B cell (primary cell): Measurements from ENCODE around the gene PFKFB1. TPM values are rescaled to one million over a fixed set of nuclear protein-coding genes. Genes with fewer than 3 reads are reported as not detected.

ENCODE experiments used
- ATAC-seq: fragments of 200-7000 bp; cut with Tn5 transposase; one replicate; pipeline ENCODE4 v1.10.0; 2021; ENCODE audit warnings: low read depth, mild to moderate bottlenecking, moderate number of reproducible peaks, moderate library complexity
- CTCF ChIA-PET: fragments of 350-600 bp; sonication (Branson Sonifier 250); formaldehyde crosslinking; loops from one replicate; lab custom pipeline; 2021; ENCODE audit warnings: antibody characterized with exemption, inconsistent platforms; lab: Charles Lee
- POLR2A ChIA-PET: fragments of 350-600 bp; sonication (Branson Sonifier 250); formaldehyde crosslinking; loops from one replicate; lab custom pipeline; 2021; ENCODE audit warnings: antibody characterized with exemption; lab: Charles Lee
- DNase-seq: peaks from one replicate; pipeline ENCODE4 v3.0.0; 2013
- H2AFZ ChIP-seq: 2 replicates; pipeline ENCODE4 v1.6.1; 2012; ENCODE audit warnings: mild to moderate bottlenecking, low read depth, low read length; ENCODE audit not compliant: insufficient read depth, poor library complexity, severe bottlenecking
- H3K27ac ChIP-seq, 2 donors: 1 replicate in 1 of 2; 2 replicates in 1 of 2; pipeline ENCODE4 v1.5.1; 2012 to 2013; ENCODE audit warnings: low read length in 2 of 2, mild to moderate bottlenecking in 2 of 2, moderate library complexity in 1 of 2
- H3K27me3 ChIP-seq, 4 experiments: fragments of 200-600 bp in 1 of 4; sonication (generic) in 1 of 4; replicated peaks in 1 of 4; 1 replicate in 2 of 4; 2 replicates in 2 of 4; pipeline versions ENCODE4 v1.6.1 to v1.7.0; 2013 to 2016; ENCODE audit warnings: low read length in 3 of 4, mild to moderate bottlenecking in 2 of 4, mixed read lengths in 1 of 4, moderate library complexity in 1 of 4; ENCODE audit not compliant: insufficient read depth in 4 of 4, control insufficient read depth in 3 of 4; ENCODE audit errors: control extremely low read depth in 1 of 4
- H3K36me3 ChIP-seq, 2 experiments: replicated peaks in 1 of 2; 1 replicate in 1 of 2; 2 replicates in 1 of 2; pipeline versions ENCODE4 v1.6.1 to v1.7.1; 2013; ENCODE audit warnings: low read length in 1 of 2; ENCODE audit not compliant: insufficient read depth in 2 of 2, control insufficient read depth in 1 of 2; ENCODE audit errors: control extremely low read depth in 1 of 2, extremely low read depth in 1 of 2
- H3K4me1 ChIP-seq, 2 donors: fragments of 200-600 bp in 1 of 2; sonication (generic) in 1 of 2; 1 replicate in 1 of 2; 2 replicates in 1 of 2; pipeline versions ENCODE4 v1.5.1 to v1.6.1; 2013 to 2017; ENCODE audit warnings: low read length in 2 of 2; ENCODE audit not compliant: control insufficient read depth in 2 of 2, insufficient read depth in 2 of 2
- H3K4me2 ChIP-seq: replicated peaks from 2 replicates; pipeline ENCODE3; 2012; ENCODE audit warnings: mild to moderate bottlenecking, low read depth, low read length; ENCODE audit not compliant: poor library complexity, severe bottlenecking
- H3K4me3 ChIP-seq, 5 experiments: fragments of 200-600 bp in 1 of 5; sonication (generic) in 1 of 5; 1 replicate in 3 of 5; 2 replicates in 2 of 5; pipeline versions ENCODE4 v1.5.1 to v1.7.0; 2011 to 2016; ENCODE audit warnings: low read length in 4 of 5, mild to moderate bottlenecking in 4 of 5, low read depth in 2 of 5, control low read depth in 1 of 5, moderate library complexity in 1 of 5; ENCODE audit not compliant: insufficient read depth in 1 of 5; ENCODE audit errors: control extremely low read depth in 1 of 5, extremely low read depth in 1 of 5
- H3K79me2 ChIP-seq: fragments of 200-600 bp; sonication (generic); one replicate; pipeline ENCODE4 v1.6.0; 2016; ENCODE audit warnings: low read length; ENCODE audit not compliant: control insufficient read depth, insufficient read depth
- H3K9ac ChIP-seq: fragments of 200-600 bp; sonication (generic); 2 replicates; pipeline ENCODE4 v1.6.1; 2017; ENCODE audit warnings: mild to moderate bottlenecking, low read length, moderate library complexity
- H3K9me3 ChIP-seq, 3 donors: one replicate each; pipeline versions ENCODE4 v1.6.1 to v1.7.1; 2013; ENCODE audit warnings: low read length in 2 of 3; ENCODE audit not compliant: control insufficient read depth in 2 of 3, insufficient read depth in 1 of 3; ENCODE audit errors: control extremely low read depth in 1 of 3
- H4K20me1 ChIP-seq: 2 replicates; pipeline ENCODE4 v1.6.0; 2012; ENCODE audit warnings: mild to moderate bottlenecking, low read length; ENCODE audit not compliant: insufficient read depth, control insufficient read depth, poor library complexity, severe bottlenecking
- H3K27ac Mint-ChIP-seq: one replicate; pipeline ENCODE4 v1.8.0; 2021; ENCODE audit warnings: mixed read lengths
- H3K27me3 Mint-ChIP-seq: one replicate; pipeline ENCODE4 v1.8.0; 2021; ENCODE audit warnings: mixed read lengths
- H3K4me1 Mint-ChIP-seq: one replicate; pipeline ENCODE4 v1.8.0; 2021; ENCODE audit warnings: mixed read lengths
- H3K4me3 Mint-ChIP-seq: one replicate; pipeline ENCODE4 v1.8.0; 2021; ENCODE audit warnings: mixed read lengths
- H3K9me3 Mint-ChIP-seq: one replicate; pipeline ENCODE4 v1.8.0; 2022; ENCODE audit warnings: mixed read lengths; ENCODE audit not compliant: insufficient read depth
- EZH2 ChIP-seq: IDR thresholded peaks from 2 replicates; pipeline ENCODE4 v1.6.1; 2012; ENCODE audit warnings: borderline replicate concordance, low read depth, mild to moderate bottlenecking, moderate library complexity, low read length; ENCODE audit not compliant: insufficient read depth, poor library complexity, severe bottlenecking
- WGBS: methylation state at CpG from one replicate; pipeline ENCODE4 v1.1.5; 2013; ENCODE audit warnings: missing lambda C conversion rate; ENCODE audit not compliant: insufficient coverage; 5-methylcytosine and 5-hydroxymethylcytosine counted together
- intact Hi-C: fragments of 100-400 bp; cut with micrococcal nuclease; formaldehyde crosslinking; loops from one replicate; pipeline ENCODE4 v1.10.0; 2022
- polyA plus RNA-seq: library from polyadenylated mRNA; depleted of rRNA; stranded (reverse); fragments of >200 nt; gene quantifications from 2 replicates; pipeline ENCODE4 v1.2.3, GENCODE V29; 2012
- total RNA-seq, 2 donors: library from RNA; stranded (reverse); fragments of 120-200 nt in 1 of 2; gene quantifications; 1 replicate in 1 of 2; 2 replicates in 1 of 2; pipeline versions ENCODE4 v1.2.3 to v1.2.4, GENCODE V29; 2013 to 2022
- TF ChIP-seq, protein P1 (sequence below): fragments of 200-600 bp; IDR thresholded peaks from one replicate; pipeline ENCODE4 v1.8.0; 2022; ENCODE audit warnings: antibody characterized with exemption, mild to moderate bottlenecking

The PFKFB1 gene
- total and polyA plus RNA-seq, 2 donors (not counting 1 experiment from before 2014, with no cell fraction given): 0.37 to 0.47 TPM

DNA sequence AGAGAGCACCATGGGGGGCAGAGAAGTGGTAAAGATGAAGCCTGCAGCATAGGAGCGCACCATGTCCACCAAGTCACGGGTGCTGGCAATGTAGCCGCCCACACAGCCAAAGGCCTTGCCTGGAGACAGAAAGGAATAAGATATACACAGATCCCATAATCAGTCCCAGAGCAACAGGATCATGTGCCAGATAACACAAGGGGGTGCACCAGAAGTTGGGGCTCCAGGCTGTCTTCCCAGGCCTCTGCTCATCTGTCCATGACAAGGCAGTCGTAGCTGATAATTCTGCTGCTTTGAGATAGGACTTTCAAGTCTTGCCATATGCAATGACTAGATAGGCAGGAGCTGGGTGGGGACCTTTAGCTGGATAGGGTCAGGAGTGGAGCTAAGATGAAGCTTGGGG lies 20.9 kb upstream of the PFKFB1 start:
- Histone ChIP-seq H3K79me2 (no peaks in the 10 kb centered on the region), H2AFZ (no peak overlapping the region), H3K4me2 (no peak overlapping the region), H4K20me1 (no peaks in the 10 kb centered on the region), H3K27ac (no peak overlapping the region), H3K27me3 (no peaks in the 10 kb centered on the region), H3K36me3 (no peaks in the 10 kb centered on the region), H3K4me1 (no peaks in the 10 kb centered on the region), H3K9ac (no peak overlapping the region), H3K9me3 (no peaks in the 10 kb centered on the region), H3K4me3 (no peak overlapping the region)
- H3K9me3 Mint-ChIP-seq: no peaks in the 10 kb centered on the region
- CTCF ChIA-PET: no interaction called here
- no peak overlapping the region for H3K27ac Mint-ChIP-seq
- no peak overlapping the region for H3K4me3 Mint-ChIP-seq
- TF ChIP-seq, protein P1, sequence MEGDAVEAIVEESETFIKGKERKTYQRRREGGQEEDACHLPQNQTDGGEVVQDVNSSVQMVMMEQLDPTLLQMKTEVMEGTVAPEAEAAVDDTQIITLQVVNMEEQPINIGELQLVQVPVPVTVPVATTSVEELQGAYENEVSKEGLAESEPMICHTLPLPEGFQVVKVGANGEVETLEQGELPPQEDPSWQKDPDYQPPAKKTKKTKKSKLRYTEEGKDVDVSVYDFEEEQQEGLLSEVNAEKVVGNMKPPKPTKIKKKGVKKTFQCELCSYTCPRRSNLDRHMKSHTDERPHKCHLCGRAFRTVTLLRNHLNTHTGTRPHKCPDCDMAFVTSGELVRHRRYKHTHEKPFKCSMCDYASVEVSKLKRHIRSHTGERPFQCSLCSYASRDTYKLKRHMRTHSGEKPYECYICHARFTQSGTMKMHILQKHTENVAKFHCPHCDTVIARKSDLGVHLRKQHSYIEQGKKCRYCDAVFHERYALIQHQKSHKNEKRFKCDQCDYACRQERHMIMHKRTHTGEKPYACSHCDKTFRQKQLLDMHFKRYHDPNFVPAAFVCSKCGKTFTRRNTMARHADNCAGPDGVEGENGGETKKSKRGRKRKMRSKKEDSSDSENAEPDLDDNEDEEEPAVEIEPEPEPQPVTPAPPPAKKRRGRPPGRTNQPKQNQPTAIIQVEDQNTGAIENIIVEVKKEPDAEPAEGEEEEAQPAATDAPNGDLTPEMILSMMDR: no peak
- TF ChIP-seq EZH2: no peak
- ATAC-seq: no peak
- H3K27me3 Mint-ChIP-seq: no peaks in the 10 kb centered on the region
- DNase-seq: no peak
- POLR2A ChIA-PET: no interaction called here
- no peaks in the 10 kb centered on the region for H3K4me1 Mint-ChIP-seq
- no CpG with 5 or more reads among the region's 4 CpGs for WGBS
- intact Hi-C loops: no loop called here

DNA sequence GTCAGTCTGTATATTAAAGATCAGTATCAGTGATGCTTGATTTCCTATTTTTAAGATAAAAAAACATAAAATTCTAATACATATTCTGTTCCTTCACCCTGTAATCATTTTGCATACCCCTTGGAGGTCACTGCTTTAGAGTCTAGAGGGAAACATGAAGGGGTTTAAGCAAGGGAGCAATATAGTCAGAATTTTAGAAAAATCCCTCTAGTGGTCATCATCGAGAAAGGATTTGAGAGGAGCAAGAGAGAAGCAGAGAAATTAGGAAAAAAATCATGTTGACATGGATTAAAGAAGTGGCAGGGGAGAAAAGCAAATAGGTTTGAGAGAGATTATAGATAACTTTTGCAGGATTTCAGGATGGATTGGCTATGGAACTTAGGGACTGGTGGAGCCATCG lies 17.3 kb upstream of the PFKFB1 start:
- ChIA-PET CTCF (no interaction called here), POLR2A (no interaction called here)
- Histone ChIP-seq H4K20me1 (no peaks in the 10 kb centered on the region), H2AFZ (no peak overlapping the region), H3K27ac (no peak overlapping the region), H3K4me3 (no peak overlapping the region), H3K27me3 (no peaks in the 10 kb centered on the region), H3K4me2 (no peak overlapping the region), H3K9me3 (no peaks in the 10 kb centered on the region), H3K79me2 (no peaks in the 10 kb centered on the region), H3K36me3 (peaks cover 0 to 7% of the 10 kb centered on the region in 2 experiments), H3K9ac (no peak overlapping the region), H3K4me1 (no peaks in the 10 kb centered on the region)
- no peak for ATAC-seq
- Mint-ChIP-seq H3K4me1 (no peaks in the 10 kb centered on the region), H3K4me3 (no peak overlapping the region), H3K27ac (no peak overlapping the region), H3K27me3 (no peaks in the 10 kb centered on the region), H3K9me3 (no peaks in the 10 kb centered on the region)
- intact Hi-C loops: no loop called here
- DNase-seq: no peak
- no CpG with 5 or more reads among the region's 2 CpGs for WGBS
- no peak for TF ChIP-seq EZH2
- TF ChIP-seq, protein P1: peak; percentile 37
